Adrenal gland (tissue), 12 donors: ENCODE measurements around the gene NACC2. TPM values are rescaled to one million over a fixed set of nuclear protein-coding genes. Genes with fewer than 3 reads are reported as not detected.

Experiments
- DNase-seq, 7 donors: peaks; one replicate each; pipeline ENCODE4 v3.0.0-alpha.2; 2019 to 2020
- H3K27ac ChIP-seq, 5 donors: fragments of 200-600 bp; sonication (generic) in 4 of 5; 1 replicate in 3 of 5; 2 replicates in 2 of 5; pipeline versions ENCODE4 v1.5.1 to v1.8.0; 2016 to 2020; ENCODE audit warnings: mild to moderate bottlenecking in 1 of 5
- H3K27me3 ChIP-seq: fragments of 200-600 bp; 2 replicates; pipeline ENCODE4 v1.8.0; 2021
- H3K36me3 ChIP-seq, 2 donors: fragments of 200-600 bp; replicated peaks in 1 of 2; 1 replicate in 1 of 2; 2 replicates in 1 of 2; pipeline versions ENCODE4 v1.5.1 to v1.8.0; 2018 to 2022
- H3K4me1 ChIP-seq, 2 donors: fragments of 200-600 bp; replicated peaks in 1 of 2; 1 replicate in 1 of 2; 2 replicates in 1 of 2; pipeline versions ENCODE4 v1.5.1 to v1.8.0; 2018 to 2021
- H3K4me3 ChIP-seq, 4 donors: fragments of 200-600 bp; sonication (generic) in 3 of 4; one replicate each; pipeline ENCODE4 v1.5.1; 2016 to 2018
- H3K9me3 ChIP-seq, 3 donors: fragments of 200-600 bp; sonication (generic) in 1 of 3; replicated peaks in 1 of 3; 1 replicate in 2 of 3; 2 replicates in 1 of 3; pipeline versions ENCODE4 v1.5.1 to v1.8.0; 2016 to 2021
- POLR2A ChIP-seq, 2 donors: fragments of 450-650 bp; IDR thresholded peaks; one replicate each; pipeline ENCODE4 v1.6.1; 2017; ENCODE audit warnings: antibody characterized with exemption in 2 of 2, mild to moderate bottlenecking in 2 of 2, moderate library complexity in 1 of 2
- WGBS, 4 donors: extraction: QIAGEN DNeasy Blood & Tissue Kit in 2 of 4; methylation state at CpG; one replicate each; pipeline versions ENCODE4 v1.1.5 to v1.1.7; 2013 to 2017; 5-methylcytosine and 5-hydroxymethylcytosine counted together
- intact Hi-C, 2 donors: fragments of 100-400 bp; cut with DNase I; formaldehyde crosslinking; loops; one replicate each; pipeline versions ENCODE4 v1.14.1 to v1.15.0; 2022 to 2023
- polyA plus RNA-seq, 3 donors: library from polyadenylated mRNA; stranded (reverse); fragments of 200-250 nt in 2 of 3; fragments of 350-450 nt in 1 of 3; fragmentation: Illumina TruSeq in 1 of 3; extraction: RNeasy Lipid Tissue Mini Kit (QIAGEN cat#74804) in 1 of 3; gene quantifications; one replicate each; pipeline ENCODE4 v1.2.3, GENCODE V29; 2013 to 2014
- total RNA-seq, 9 donors: library from RNA; depleted of rRNA in 4 of 9; stranded (reverse); fragments of >200 nt in 4 of 9; fragments of 120-200 nt in 1 of 9; fragmentation: NEBNext Ultra II Directional in 1 of 9; extraction: Animal tissue kit (Norgen Biotek cat#: 25700) in 1 of 9; gene quantifications; one replicate each; pipeline versions ENCODE4 v1.1.0 to v1.2.4, GENCODE V29; 2013 to 2023
- TF ChIP-seq, protein P1 (sequence below), 6 experiments: fragments of 450-650 bp in 4 of 6; fragments of 200-600 bp in 2 of 6; sonication (generic) in 1 of 6; IDR thresholded peaks; 1 replicate in 5 of 6; 2 replicates in 1 of 6; pipeline versions ENCODE4 v1.5.1 to v1.8.0; 2016 to 2021; ENCODE audit warnings: antibody characterized with exemption in 6 of 6, mild to moderate bottlenecking in 2 of 6, moderate library complexity in 1 of 6
- donor health status: healthy with polysubstance abuse.
- donor health status: Bipolar disorder and iron deficiency.
- donor health status: DM: yes; HTN: yes; CAD: no.
- donor health status: DM: no; HTN: no; CAD: no.
- donor health status: DM: no; HTN: no; CAD: no.
- donor health status: DM: yes; HTN: yes; CAD: no.

Gene NACC2
- total and polyA plus RNA-seq, 12 donors, result 3.3 to 61.0 (median 35.3) TPM

DNA sequence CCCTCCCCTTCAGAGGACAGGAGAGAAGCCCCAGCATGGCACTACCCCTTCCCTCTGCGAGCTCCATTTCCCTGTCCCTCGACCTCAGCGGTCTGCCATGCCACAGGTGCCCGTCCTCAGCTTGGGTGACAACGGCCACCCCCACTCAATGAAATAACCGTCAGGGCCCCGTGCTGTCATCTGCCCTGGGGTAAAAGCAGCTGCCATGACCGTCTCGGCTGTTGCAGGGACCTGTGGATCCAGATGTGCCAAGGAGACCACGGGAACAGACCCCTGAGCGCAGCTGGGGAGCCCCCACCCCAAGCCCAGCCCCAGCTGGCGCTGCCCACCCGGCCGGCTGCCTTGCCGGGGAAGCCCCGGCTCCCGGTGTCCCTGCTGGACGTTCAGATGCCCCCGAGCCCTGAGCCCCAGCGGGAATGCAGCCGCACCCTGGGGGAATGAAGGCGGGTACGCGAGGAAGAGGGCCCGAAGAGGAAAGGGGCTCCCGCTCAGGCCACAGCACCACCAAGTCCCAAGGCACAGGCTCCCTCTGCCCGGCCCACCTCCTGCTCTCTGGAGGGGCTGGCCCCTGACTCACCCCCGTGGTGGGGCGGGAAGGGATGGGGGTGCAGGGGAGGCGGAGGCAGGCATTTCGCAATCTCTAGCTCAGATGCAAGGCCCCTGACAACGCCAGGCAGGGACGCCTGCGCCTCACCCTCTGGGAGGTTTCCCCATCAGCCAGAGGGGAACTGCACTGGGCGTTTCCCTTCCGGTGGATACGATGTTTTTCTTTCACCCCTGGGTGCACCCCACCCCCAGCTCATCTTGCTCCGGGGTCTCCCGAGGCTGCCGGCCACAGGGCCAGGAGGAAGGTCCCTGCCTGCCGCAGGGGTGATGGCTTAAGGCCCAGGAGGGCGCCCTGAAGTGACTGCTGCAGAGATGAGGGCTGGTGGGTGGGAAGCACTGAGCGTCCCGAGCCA lies 49.2 kb downstream of the NACC2 start:
- H3K4me1 ChIP-seq, result peaks cover 0 to 2% of the 10 kb centered on the region in 2 donors
- no peaks in the 10 kb centered on the region for H3K27me3 ChIP-seq
- H3K4me3 ChIP-seq, result no peak overlapping the region
- no peaks in the 10 kb centered on the region for H3K9me3 ChIP-seq
- intact Hi-C loops, result no loop called here
- peaks cover 0 to 19% of the 10 kb centered on the region in 2 donors for H3K36me3 ChIP-seq
- TF ChIP-seq, protein P1, sequence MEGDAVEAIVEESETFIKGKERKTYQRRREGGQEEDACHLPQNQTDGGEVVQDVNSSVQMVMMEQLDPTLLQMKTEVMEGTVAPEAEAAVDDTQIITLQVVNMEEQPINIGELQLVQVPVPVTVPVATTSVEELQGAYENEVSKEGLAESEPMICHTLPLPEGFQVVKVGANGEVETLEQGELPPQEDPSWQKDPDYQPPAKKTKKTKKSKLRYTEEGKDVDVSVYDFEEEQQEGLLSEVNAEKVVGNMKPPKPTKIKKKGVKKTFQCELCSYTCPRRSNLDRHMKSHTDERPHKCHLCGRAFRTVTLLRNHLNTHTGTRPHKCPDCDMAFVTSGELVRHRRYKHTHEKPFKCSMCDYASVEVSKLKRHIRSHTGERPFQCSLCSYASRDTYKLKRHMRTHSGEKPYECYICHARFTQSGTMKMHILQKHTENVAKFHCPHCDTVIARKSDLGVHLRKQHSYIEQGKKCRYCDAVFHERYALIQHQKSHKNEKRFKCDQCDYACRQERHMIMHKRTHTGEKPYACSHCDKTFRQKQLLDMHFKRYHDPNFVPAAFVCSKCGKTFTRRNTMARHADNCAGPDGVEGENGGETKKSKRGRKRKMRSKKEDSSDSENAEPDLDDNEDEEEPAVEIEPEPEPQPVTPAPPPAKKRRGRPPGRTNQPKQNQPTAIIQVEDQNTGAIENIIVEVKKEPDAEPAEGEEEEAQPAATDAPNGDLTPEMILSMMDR (IDR thresholded peaks at IDR 0.05), result no peak
- no peak for TF ChIP-seq POLR2A (IDR thresholded peaks at IDR 0.05)
- H3K27ac ChIP-seq, result peak overlapping the region in 1 of 5 donors; percentile 10
- DNase-seq, result peak in 1 of 7 donors; percentile 49
- 79 to 82% (median 81%) methylated on average over 9 to 44 of the region's 44 CpGs for WGBS, 4 donors

DNA sequence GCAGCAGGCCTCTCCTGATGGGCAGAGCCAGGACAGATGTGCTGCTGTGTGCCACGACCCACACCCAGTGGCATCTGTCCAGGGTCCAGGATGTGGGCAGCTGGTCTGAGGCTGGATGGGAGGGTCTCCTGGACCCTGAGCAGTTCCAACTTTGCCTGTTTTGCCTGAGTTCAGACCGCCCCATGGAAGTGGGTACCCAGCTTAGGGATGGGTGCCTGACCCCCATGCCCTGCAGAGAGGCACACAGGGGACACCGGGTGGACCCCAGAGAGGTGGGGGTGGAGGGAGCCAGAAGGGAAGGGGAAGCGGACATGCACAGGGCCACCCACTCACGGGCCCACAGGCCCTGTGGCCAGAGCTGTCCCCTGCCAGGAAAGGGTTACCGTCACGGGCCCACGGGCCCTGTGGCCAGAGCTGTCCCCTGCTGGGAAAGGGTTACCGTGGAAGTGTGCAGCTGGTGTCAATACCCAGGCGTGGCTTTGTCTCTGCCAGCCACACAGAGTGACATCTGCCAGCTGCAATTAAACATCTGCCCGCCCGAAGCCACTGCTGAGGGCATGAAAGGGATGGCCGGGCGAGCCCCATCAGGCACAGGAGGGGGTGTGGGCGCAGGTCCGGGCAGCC lies 50.0 kb downstream of the NACC2 start:
- Histone ChIP-seq H3K4me1 (no peaks in the 10 kb centered on the region), H3K9me3 (no peaks in the 10 kb centered on the region), H3K27me3 (no peaks in the 10 kb centered on the region), H3K27ac (no peak overlapping the region), H3K4me3 (no peak overlapping the region), H3K36me3 (peaks cover 0 to 19% of the 10 kb centered on the region in 2 donors)
- 80 to 93% (median 90%) methylated on average over 8 to 16 of the region's 16 CpGs for WGBS, 4 donors
- intact Hi-C loops, result loop anchor here in 1 of 2 donors (5.0 kb wide), 1 partner anchor 32 kb away; no protein-coding TSS in a partner anchor
- peak in 1 of 7 donors; percentile 45 for DNase-seq
- TF ChIP-seq, protein P1 (IDR thresholded peaks at IDR 0.05), result no peak
- no peak for TF ChIP-seq POLR2A (IDR thresholded peaks at IDR 0.05)

DNA sequence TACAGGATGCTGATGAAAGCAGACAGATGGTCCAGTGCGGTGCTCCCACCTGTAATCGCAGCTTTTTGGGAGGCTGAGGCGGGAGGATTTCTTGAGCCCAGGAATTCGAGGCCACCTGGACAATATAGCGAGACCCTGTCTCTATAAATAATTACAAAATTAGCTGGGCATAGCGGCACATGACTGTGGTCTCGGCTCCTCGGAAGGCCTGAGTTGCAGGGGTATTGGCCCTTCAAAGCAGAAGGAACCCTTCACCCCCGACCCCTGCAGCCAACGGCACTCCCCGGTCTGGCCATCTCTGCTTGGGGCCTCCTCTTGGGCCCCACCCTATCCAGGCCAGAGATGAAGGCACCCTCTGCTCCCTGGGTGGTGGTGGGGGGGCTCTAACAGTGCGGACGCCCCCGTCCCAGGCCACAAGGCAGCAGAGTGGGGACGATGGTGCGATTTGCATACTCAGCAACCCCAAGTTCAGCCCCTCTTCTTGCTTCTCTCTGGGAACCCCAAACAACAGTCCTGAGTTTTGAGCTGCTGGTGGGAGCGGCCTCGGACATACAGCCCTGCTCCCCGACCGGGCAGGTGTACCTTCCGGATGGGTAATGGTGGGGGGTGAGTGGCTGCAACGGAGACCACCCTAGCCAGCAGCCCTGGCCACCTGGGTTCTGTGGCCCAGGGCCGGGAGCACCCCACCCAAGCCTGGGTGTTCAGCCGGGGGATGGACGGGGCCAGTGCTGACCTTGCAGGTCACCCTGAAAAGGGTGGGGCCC lies 50.7 kb downstream of the NACC2 start:
- 95 to 99% (median 97%) methylated on average over 13 to 25 of the region's 25 CpGs for WGBS, 4 donors
- H3K4me1 ChIP-seq, result no peaks in the 10 kb centered on the region
- TF ChIP-seq POLR2A (IDR thresholded peaks at IDR 0.05), result no peak
- TF ChIP-seq, protein P1 (IDR thresholded peaks at IDR 0.05), result no peak
- intact Hi-C loops, result loop anchor here in 1 of 2 donors (5.0 kb wide), 1 partner anchor 33 kb away; no protein-coding TSS in a partner anchor
- no peaks in the 10 kb centered on the region for H3K27me3 ChIP-seq
- no peak overlapping the region for H3K27ac ChIP-seq
- peaks cover 0 to 17% of the 10 kb centered on the region in 2 donors for H3K36me3 ChIP-seq
- peak in 1 of 7 donors; percentile 30 for DNase-seq
- no peak overlapping the region for H3K4me3 ChIP-seq
- H3K9me3 ChIP-seq, result no peaks in the 10 kb centered on the region
